H1 (cell line): Measurements from ENCODE around the gene NAE1. TPM values are rescaled to one million over a fixed set of nuclear protein-coding genes. Genes with fewer than 3 reads are reported as not detected.

ENCODE experiments used
- JUN ChIP-seq: IDR thresholded peaks from 2 replicates; pipeline ENCODE4 v1.6.1; 2011; ENCODE audit warnings: low read depth, mild to moderate bottlenecking, improper control_type of control experiment, low read length
- polyA plus RNA-seq, 7 experiments: library from polyadenylated mRNA; depleted of rRNA in 3 of 7; stranded (reverse) in 5 of 7; unstranded in 2 of 7; fragments of >200 nt in 5 of 7; fragments of 200-250 nt in 2 of 7; gene quantifications; 1 replicate in 5 of 7; 2 replicates in 1 of 7; 4 replicates in 1 of 7; pipeline versions ENCODE4 v1.2.1 to v1.2.3, GENCODE V29; 2011 to 2013; ENCODE audit warnings: missing spikeins in 2 of 7, mixed read lengths in 2 of 7
- total RNA-seq: library from RNA; stranded (reverse); fragmentation: NEBNext Ultra II Directional; extraction: Animal tissue kit (Norgen Biotek cat#: 25700); gene quantifications from 2 replicates; pipeline ENCODE4 v1.2.1, GENCODE V29; 2021

Gene NAE1
- total and polyA plus RNA-seq, 2 of the 8 experiments (the other 6 are each of a cell fraction or from before 2014, with no cell fraction given): 66.6 to 155 TPM

- no peak for TF ChIP-seq JUN
These were observed 20.6 kb upstream of the NAE1 start (continued) for GRCh38 chr16:66851166-66851964.
